NAMALWA (cell line): ENCODE data around the gene GNAL.

Source experiments
- DNase-seq: peaks from one replicate; pipeline ENCODE4 v3.0.0-alpha.2; 2015; ENCODE audit warnings: low spot score

The GNAL gene

GRCh38 chr18:11767329-11767728, 78.3 kb downstream of the GNAL start:
- DNase-seq: no peak

GRCh38 chr18:11767935-11768334, 78.9 kb downstream of the GNAL start:
- no peak for DNase-seq

GRCh38 chr18:11775436-11776174, 86.5 kb downstream of the GNAL start:
- DNase-seq: no peak

- no peak for DNase-seq
These were observed 91.0 kb downstream of the GNAL start for GRCh38 chr18:11780042-11780441.

- no peak for DNase-seq
These were observed 94.8 kb downstream of the GNAL start for GRCh38 chr18:11783716-11784331.

- no peak for DNase-seq
These were observed 95.7 kb downstream of the GNAL start for GRCh38 chr18:11784674-11785304.

GRCh38 chr18:11785444-11786055, 96.5 kb downstream of the GNAL start:
- DNase-seq: no peak

- no peak for DNase-seq
These were observed 100.8 kb downstream of the GNAL start for GRCh38 chr18:11789716-11790510.

- DNase-seq: no peak
These were observed 102.1 kb downstream of the GNAL start for GRCh38 chr18:11791131-11791530.

- DNase-seq: no peak
These were observed 103.6 kb downstream of the GNAL start for GRCh38 chr18:11792632-11793031.

GRCh38 chr18:11794195-11794594, 105.1 kb downstream of the GNAL start:
- no peak for DNase-seq

- DNase-seq: no peak
These were observed 106.9 kb downstream of the GNAL start for GRCh38 chr18:11795916-11796315.

GRCh38 chr18:11798271-11798670, 109.2 kb downstream of the GNAL start:
- DNase-seq: no peak

GRCh38 chr18:11799066-11799465, 110.0 kb downstream of the GNAL start:
- no peak for DNase-seq

GRCh38 chr18:11800566-11801334, 111.7 kb downstream of the GNAL start:
- no peak for DNase-seq

- no peak for DNase-seq
These were observed 112.5 kb downstream of the GNAL start for GRCh38 chr18:11801573-11801972.

GRCh38 chr18:11802158-11802557, 113.1 kb downstream of the GNAL start:
- DNase-seq: no peak

- no peak for DNase-seq
These were observed 113.5 kb downstream of the GNAL start for GRCh38 chr18:11802586-11802985.

GRCh38 chr18:11807233-11807632, 118.2 kb downstream of the GNAL start:
- no peak for DNase-seq

- DNase-seq: no peak
These were observed 119.2 kb downstream of the GNAL start for GRCh38 chr18:11808001-11808855.
